Panc1 (cell line): ENCODE results near the gene ALG1L2. TPM values are rescaled to one million over a fixed set of nuclear protein-coding genes. Genes with fewer than 3 reads are reported as not detected.
"Not testable (repeated sequence)": the region's sequence is repeated elsewhere in the genome, so short reads cannot be mapped to it uniquely, and the experiment has no call there.

ENCODE experiments used
- ATAC-seq: fragments of 200-7000 bp; cut with Tn5 transposase; 2 replicates; pipeline ENCODE4 v1.9.1; 2020; ENCODE audit warnings: mild to moderate bottlenecking, moderate library complexity
- BruUV-seq: library from RNA; stranded (reverse); fragments of 400-500 nt; replicated peaks from 2 replicates; lab custom pipeline; 2021; lab: Mats Ljungman, UMichigan
- CTCF ChIA-PET: fragments of 300-600 bp; sonication (Branson Sonifier 250); formaldehyde crosslinking; loops from one replicate; lab custom pipeline; 2022; ENCODE audit warnings: antibody characterized with exemption; lab: Charles Lee
- POLR2A ChIA-PET: fragments of 300-600 bp; sonication (Branson Sonifier 250); formaldehyde crosslinking; loops from one replicate; lab custom pipeline; 2022; ENCODE audit warnings: antibody characterized with exemption; lab: Charles Lee
- DNase-seq: peaks from one replicate; pipeline ENCODE4 v3.0.0-alpha.2; 2010; ENCODE audit warnings: low read depth, low spot score
- H3K27ac ChIP-seq: 2 replicates; pipeline ENCODE4 v1.5.1; 2011; ENCODE audit warnings: mild to moderate bottlenecking, low read length, inconsistent platforms
- H3K27me3 ChIP-seq: fragments of 200-500 bp; sonication (Bioruptor generic); 2 replicates; pipeline ENCODE4 v1.6.0; 2014; ENCODE audit warnings: low read length, inconsistent platforms; ENCODE audit not compliant: control insufficient read depth, insufficient read depth
- H3K36me3 ChIP-seq: fragments of 200-500 bp; sonication (Bioruptor generic); 2 replicates; pipeline ENCODE4 v1.5.1; 2014; ENCODE audit warnings: inconsistent platforms, mild to moderate bottlenecking, low read length, moderate library complexity; ENCODE audit not compliant: control insufficient read depth, insufficient read depth
- H3K4me1 ChIP-seq: 2 replicates; pipeline ENCODE4 v1.5.1; 2011; ENCODE audit warnings: inconsistent platforms, mild to moderate bottlenecking, low read length, moderate library complexity; ENCODE audit not compliant: control insufficient read depth, insufficient read depth
- H3K4me3 ChIP-seq, 2 experiments: 2 replicates each; pipeline ENCODE4 v1.5.1; 2011 to 2012; ENCODE audit warnings: low read depth in 2 of 2, low read length in 2 of 2, mild to moderate bottlenecking in 2 of 2, inconsistent platforms in 1 of 2, moderate library complexity in 1 of 2
- H3K9me3 ChIP-seq: fragments of 200-500 bp; sonication (Bioruptor generic); 2 replicates; pipeline ENCODE4 v1.5.1; 2014; ENCODE audit warnings: low read depth, mild to moderate bottlenecking, inconsistent platforms, low read length, moderate library complexity; ENCODE audit not compliant: control insufficient read depth, insufficient read depth
- POLR2AphosphoS5 ChIP-seq: IDR thresholded peaks from 2 replicates; pipeline ENCODE4 v1.6.1; 2012; ENCODE audit warnings: mild to moderate bottlenecking, low read depth, low read length, moderate library complexity
- REST ChIP-seq, 2 experiments: IDR thresholded peaks; 2 replicates each; pipeline ENCODE4 v1.6.1; 2011 to 2012; ENCODE audit warnings: low read depth in 2 of 2, control low read depth in 1 of 2, low read length in 1 of 2, mild to moderate bottlenecking in 1 of 2, moderate library complexity in 1 of 2; ENCODE audit not compliant: insufficient read depth in 1 of 2
- SIN3A ChIP-seq: IDR thresholded peaks from 2 replicates; pipeline ENCODE4 v1.6.1; 2012; ENCODE audit warnings: low read depth, mild to moderate bottlenecking, low read length, moderate library complexity, borderline replicate concordance; ENCODE audit not compliant: insufficient read depth
- TCF7L2 ChIP-seq: IDR thresholded peaks from 2 replicates; pipeline ENCODE4 v1.6.1; 2011; ENCODE audit warnings: mild to moderate bottlenecking, low read depth, low read length, inconsistent platforms
- in situ Hi-C: cut with HindIII; loops from 2 replicates; pipeline ENCODE4 v1.10.0; 2016; ENCODE audit warnings: low sequenced_read_pairs, low pct_unique_long_range_greater_than_20kb
- intact Hi-C: fragments of 100-400 bp; cut with micrococcal nuclease; formaldehyde crosslinking; loops from one replicate; pipeline ENCODE4 v1.10.0; 2022; ENCODE audit not compliant: unreplicated experiment
- total RNA-seq: library from RNA; stranded (reverse); gene quantifications from one replicate; pipeline ENCODE4 v1.2.1, GENCODE V29; 2021; ENCODE audit not compliant: unreplicated experiment
- TF ChIP-seq, protein P1 (sequence below): fragments of 450-650 bp; IDR thresholded peaks from 2 replicates; pipeline ENCODE4 v1.5.1; 2017; ENCODE audit warnings: mild to moderate bottlenecking

The ALG1L2 gene
- total RNA-seq, 1 experiment from 2014 or later = 0.33 TPM

DNA sequence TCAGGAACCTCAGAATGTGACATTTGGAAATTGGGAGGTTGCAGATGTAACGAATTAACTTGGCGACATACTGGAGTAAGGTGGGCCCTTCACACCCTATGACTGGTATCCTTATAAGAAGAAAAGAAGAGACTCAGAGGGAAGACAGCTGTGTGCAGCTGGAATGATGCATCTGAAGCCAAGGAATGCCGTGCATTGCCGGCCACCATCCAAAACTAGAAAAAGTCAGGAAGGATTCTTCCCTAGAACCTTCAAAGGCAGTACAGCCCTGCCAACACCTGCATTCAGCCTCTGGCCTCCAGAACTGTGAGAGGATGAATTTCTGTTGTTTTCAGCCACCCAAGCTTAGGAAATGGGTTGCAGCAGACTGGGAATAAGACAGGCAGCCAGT is 23.4 kb upstream of the ALG1L2 start:
- H3K4me3 ChIP-seq, H3K36me3 ChIP-seq, in situ Hi-C loops, H3K4me1 ChIP-seq, intact Hi-C loops, POLR2A ChIA-PET, ATAC-seq, H3K27me3 ChIP-seq, DNase-seq, BruUV-seq, H3K27ac ChIP-seq, CTCF ChIA-PET, H3K9me3 ChIP-seq: not testable (repeated sequence)

GRCh38 chr3:130058716-130059115 is 22.9 kb upstream of the ALG1L2 start:
- intact Hi-C loops, H3K4me1 ChIP-seq, H3K27me3 ChIP-seq, H3K36me3 ChIP-seq, CTCF ChIA-PET, POLR2A ChIA-PET, H3K4me3 ChIP-seq, BruUV-seq, H3K27ac ChIP-seq, ATAC-seq, DNase-seq, in situ Hi-C loops, H3K9me3 ChIP-seq: not testable (repeated sequence)

- H3K4me3 ChIP-seq, H3K36me3 ChIP-seq, intact Hi-C loops, ATAC-seq, H3K4me1 ChIP-seq, DNase-seq, in situ Hi-C loops, H3K9me3 ChIP-seq, POLR2A ChIA-PET, CTCF ChIA-PET, BruUV-seq, H3K27ac ChIP-seq, H3K27me3 ChIP-seq: not testable (repeated sequence)
Measured at GRCh38 chr3:130059162-130059561, 22.5 kb upstream of the ALG1L2 start.

DNA sequence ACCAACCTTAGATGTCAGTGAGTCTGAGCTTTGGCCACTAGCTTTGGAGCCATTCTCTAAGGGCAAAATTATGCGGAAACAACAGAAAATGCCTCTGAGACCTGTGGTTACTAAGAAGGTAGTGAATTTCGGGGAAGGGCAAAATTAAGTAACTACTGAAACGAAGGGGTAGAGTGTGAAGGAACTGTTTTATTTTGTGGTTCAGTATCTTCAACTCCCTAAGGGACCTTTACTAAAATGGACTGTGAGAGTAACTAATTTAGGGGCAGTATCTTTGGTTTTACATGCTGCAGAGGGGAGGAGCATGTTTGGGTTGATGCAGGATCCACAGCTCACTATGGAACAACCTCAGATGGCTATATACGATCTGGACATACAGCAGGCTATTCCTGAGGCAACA is 8.0 kb upstream of the ALG1L2 start:
- Histone ChIP-seq H3K4me3 (no peak overlapping the region), H3K9me3 (no peaks in the 10 kb centered on the region), H3K4me1 (no peaks in the 10 kb centered on the region), H3K36me3 (no peaks in the 10 kb centered on the region), H3K27me3 (peaks cover 4% of the 10 kb centered on the region; the same call in 1 of the 2 replicates), H3K27ac (no peak overlapping the region)
- ATAC-seq (no peak), DNase-seq (no peak)
- CTCF ChIA-PET = no interaction called here
- in situ Hi-C loops = no loop called here
- intact Hi-C loops = no loop called here
- no TSS peak for BruUV-seq
- POLR2A ChIA-PET = no interaction called here
- TF ChIP-seq REST (IDR thresholded peaks at IDR 0.05; ENCODE audit: insufficient read depth in 1 of 2, low read depth in 2 of 2, low read length in 1 of 2) (no peak), TCF7L2 (no peak), SIN3A (no peak), POLR2AphosphoS5 (no peak)
- TF ChIP-seq, protein P1, sequence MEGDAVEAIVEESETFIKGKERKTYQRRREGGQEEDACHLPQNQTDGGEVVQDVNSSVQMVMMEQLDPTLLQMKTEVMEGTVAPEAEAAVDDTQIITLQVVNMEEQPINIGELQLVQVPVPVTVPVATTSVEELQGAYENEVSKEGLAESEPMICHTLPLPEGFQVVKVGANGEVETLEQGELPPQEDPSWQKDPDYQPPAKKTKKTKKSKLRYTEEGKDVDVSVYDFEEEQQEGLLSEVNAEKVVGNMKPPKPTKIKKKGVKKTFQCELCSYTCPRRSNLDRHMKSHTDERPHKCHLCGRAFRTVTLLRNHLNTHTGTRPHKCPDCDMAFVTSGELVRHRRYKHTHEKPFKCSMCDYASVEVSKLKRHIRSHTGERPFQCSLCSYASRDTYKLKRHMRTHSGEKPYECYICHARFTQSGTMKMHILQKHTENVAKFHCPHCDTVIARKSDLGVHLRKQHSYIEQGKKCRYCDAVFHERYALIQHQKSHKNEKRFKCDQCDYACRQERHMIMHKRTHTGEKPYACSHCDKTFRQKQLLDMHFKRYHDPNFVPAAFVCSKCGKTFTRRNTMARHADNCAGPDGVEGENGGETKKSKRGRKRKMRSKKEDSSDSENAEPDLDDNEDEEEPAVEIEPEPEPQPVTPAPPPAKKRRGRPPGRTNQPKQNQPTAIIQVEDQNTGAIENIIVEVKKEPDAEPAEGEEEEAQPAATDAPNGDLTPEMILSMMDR = no peak
